Activated gamma-delta T cell (primary cell): ENCODE results near the gene PPP1R13L.
"Not testable (repeated sequence)": the region's sequence is repeated elsewhere in the genome, so short reads cannot be mapped to it uniquely, and the experiment has no call there.

ENCODE experiments used
- DNase-seq: peaks from one replicate; lab custom pipeline; 2025; lab: John Stamatoyannopoulos, UW
- total RNA-seq, 2 donors: gene quantifications; one replicate each; lab custom pipeline; 2026; lab: John Stamatoyannopoulos, UW

The PPP1R13L gene
- total RNA-seq, result 5.3 to 5.7 reads per million in 2 donors

- DNase-seq, result no peak
Observed at GRCh38 chr19:45404557-45405434, at the start of gene PPP1R13L. PPP1R13L (minus strand) TSS chr19:45405069; CDS start chr19:45398318, 6,751 bp downstream.

- no peak for DNase-seq
Observed at GRCh38 chr19:45451850-45452387, 47.0 kb upstream of the PPP1R13L start.

GRCh38 chr19:45451131-45451849 lies 46.4 kb upstream of the PPP1R13L start:
- DNase-seq, result no peak

- DNase-seq, result no peak
Observed at GRCh38 chr19:45450012-45450333, 45.1 kb upstream of the PPP1R13L start.

- no peak for DNase-seq
Observed at GRCh38 chr19:45448887-45449299, 44.0 kb upstream of the PPP1R13L start.

GRCh38 chr19:45448425-45448756 lies 43.5 kb upstream of the PPP1R13L start:
- DNase-seq, result no peak

GRCh38 chr19:45446944-45447343 lies 42.1 kb upstream of the PPP1R13L start:
- DNase-seq, result no peak

- no peak for DNase-seq
Observed at GRCh38 chr19:45446295-45446694, 41.4 kb upstream of the PPP1R13L start.

- no peak for DNase-seq
Observed at GRCh38 chr19:45445139-45445538, 40.3 kb upstream of the PPP1R13L start.

GRCh38 chr19:45444318-45445041 lies 39.6 kb upstream of the PPP1R13L start:
- peak; percentile 74 for DNase-seq

- peak; percentile 34 for DNase-seq
Observed at GRCh38 chr19:45443462-45444317, 38.8 kb upstream of the PPP1R13L start.

- no peak for DNase-seq
Observed at GRCh38 chr19:45442778-45443461, 38.1 kb upstream of the PPP1R13L start.

GRCh38 chr19:45442408-45442777 lies 37.5 kb upstream of the PPP1R13L start:
- DNase-seq, result no peak

GRCh38 chr19:45440873-45441654 lies 36.2 kb upstream of the PPP1R13L start:
- no peak for DNase-seq

- DNase-seq, result no peak
Observed at GRCh38 chr19:45440259-45440638, 35.4 kb upstream of the PPP1R13L start.

GRCh38 chr19:45439569-45440258 lies 34.8 kb upstream of the PPP1R13L start:
- DNase-seq, result peak; percentile 83

GRCh38 chr19:45439190-45439568 lies 34.3 kb upstream of the PPP1R13L start:
- no peak for DNase-seq

GRCh38 chr19:45437328-45437727 lies 32.5 kb upstream of the PPP1R13L start:
- DNase-seq, result no peak

- not testable (repeated sequence) for DNase-seq
Observed at GRCh38 chr19:45432543-45432942, 27.7 kb upstream of the PPP1R13L start.
